Thoracic aorta (tissue), 2 donors: Measurements from ENCODE around the gene CADPS. TPM values are rescaled to one million over a fixed set of nuclear protein-coding genes. Genes with fewer than 3 reads are reported as not detected.

ENCODE experiments used
- ATAC-seq: fragments of 150-250 bp; one replicate; pipeline ENCODE4 v1.8.0; 2017; ENCODE audit warnings: low read depth; ENCODE audit not compliant: insufficient number of reproducible peaks, low FRiP score
- DNase-seq: peaks from one replicate; pipeline ENCODE4 v3.0.0-alpha.2; 2020; ENCODE audit warnings: low spot score
- H3K27ac ChIP-seq, 2 donors: fragments of 200-600 bp; sonication (generic); 1 replicate in 1 of 2; 2 replicates in 1 of 2; pipeline ENCODE4 v1.5.1; 2016; ENCODE audit warnings: mild to moderate bottlenecking in 2 of 2, moderate library complexity in 2 of 2
- H3K27me3 ChIP-seq: fragments of 200-600 bp; sonication (generic); replicated peaks from 2 replicates; pipeline ENCODE4 v1.6.0; 2016; ENCODE audit warnings: mild to moderate bottlenecking; ENCODE audit not compliant: insufficient read depth
- H3K36me3 ChIP-seq: fragments of 200-600 bp; sonication (generic); one replicate; pipeline ENCODE4 v1.5.1; 2016
- H3K4me1 ChIP-seq, 2 donors: fragments of 200-600 bp; sonication (generic); 1 replicate in 1 of 2; 2 replicates in 1 of 2; pipeline versions ENCODE4 v1.5.1 to v1.6.0; 2016; ENCODE audit warnings: low read depth in 2 of 2, mild to moderate bottlenecking in 1 of 2; ENCODE audit not compliant: control insufficient read depth in 1 of 2
- H3K4me3 ChIP-seq: fragments of 200-600 bp; sonication (generic); 2 replicates; pipeline ENCODE4 v1.5.1; 2016; ENCODE audit warnings: mild to moderate bottlenecking
- H3K9me3 ChIP-seq: fragments of 200-600 bp; sonication (generic); 2 replicates; pipeline ENCODE4 v1.5.1; 2016
- CTCF ChIP-seq: fragments of 200-600 bp; sonication (generic); IDR thresholded peaks from one replicate; pipeline ENCODE4 v1.5.1; 2019; ENCODE audit warnings: antibody characterized with exemption
- total RNA-seq, 2 donors: library from RNA; depleted of rRNA; stranded (reverse); fragments of >200 nt; gene quantifications; one replicate each; pipeline versions ENCODE4 v1.1.0 to v1.2.3, GENCODE V29; 2016

CADPS gene
- total RNA-seq, 2 donors from 2014 or later: 0.14 to 7.2 TPM

GRCh38 chr3:62562596-62562995, 312.6 kb downstream of the CADPS start:
- Histone ChIP-seq H3K27me3 (no peaks in the 10 kb centered on the region), H3K36me3 (no peaks in the 10 kb centered on the region), H3K27ac (peak overlapping the region; percentile 13 to 93), H3K4me3 (peak overlapping the region; percentile 27), H3K9me3 (no peaks in the 10 kb centered on the region), H3K4me1 (peaks cover 17 to 35% of the 10 kb centered on the region in 2 donors)
- DNase-seq (peak; percentile 27), ATAC-seq (peak; percentile 54)
- TF ChIP-seq CTCF: no peak

- ATAC-seq: peak; percentile 49
- Histone ChIP-seq H3K4me1 (peaks cover 16 to 29% of the 10 kb centered on the region in 2 donors), H3K36me3 (no peaks in the 10 kb centered on the region), H3K27ac (peak overlapping the region; percentile 13 to 93), H3K27me3 (no peaks in the 10 kb centered on the region), H3K4me3 (no peak overlapping the region), H3K9me3 (no peaks in the 10 kb centered on the region)
- TF ChIP-seq CTCF: no peak
- DNase-seq: no peak
These were observed 313.2 kb downstream of the CADPS start for GRCh38 chr3:62562017-62562416.

- Histone ChIP-seq H3K4me3 (no peak overlapping the region), H3K27ac (no peak overlapping the region), H3K4me1 (peaks cover 13 to 25% of the 10 kb centered on the region in 2 donors), H3K36me3 (no peaks in the 10 kb centered on the region), H3K27me3 (no peaks in the 10 kb centered on the region), H3K9me3 (no peaks in the 10 kb centered on the region)
- ATAC-seq (no peak), DNase-seq (no peak)
- TF ChIP-seq CTCF: peak; percentile 42
These were observed 315.3 kb downstream of the CADPS start for GRCh38 chr3:62559831-62560445.

- H3K27ac ChIP-seq: no peak overlapping the region
- peaks cover 13 to 23% of the 10 kb centered on the region in 2 donors for H3K4me1 ChIP-seq
- H3K9me3 ChIP-seq: no peaks in the 10 kb centered on the region
- no peaks in the 10 kb centered on the region for H3K36me3 ChIP-seq
- no peak for ATAC-seq
- no peak for TF ChIP-seq CTCF
- H3K4me3 ChIP-seq: no peak overlapping the region
- no peak for DNase-seq
- no peaks in the 10 kb centered on the region for H3K27me3 ChIP-seq
These were observed 316.6 kb downstream of the CADPS start for GRCh38 chr3:62558549-62559112.

GRCh38 chr3:62557983-62558382, 317.2 kb downstream of the CADPS start:
- TF ChIP-seq CTCF: no peak
- Histone ChIP-seq H3K27me3 (no peaks in the 10 kb centered on the region), H3K27ac (no peak overlapping the region), H3K4me3 (no peak overlapping the region), H3K4me1 (peaks cover 11 to 16% of the 10 kb centered on the region in 2 donors), H3K36me3 (no peaks in the 10 kb centered on the region), H3K9me3 (no peaks in the 10 kb centered on the region)
- DNase-seq (no peak), ATAC-seq (no peak)
